ENCODE results near the gene SNX19.

Gene SNX19

DNA sequence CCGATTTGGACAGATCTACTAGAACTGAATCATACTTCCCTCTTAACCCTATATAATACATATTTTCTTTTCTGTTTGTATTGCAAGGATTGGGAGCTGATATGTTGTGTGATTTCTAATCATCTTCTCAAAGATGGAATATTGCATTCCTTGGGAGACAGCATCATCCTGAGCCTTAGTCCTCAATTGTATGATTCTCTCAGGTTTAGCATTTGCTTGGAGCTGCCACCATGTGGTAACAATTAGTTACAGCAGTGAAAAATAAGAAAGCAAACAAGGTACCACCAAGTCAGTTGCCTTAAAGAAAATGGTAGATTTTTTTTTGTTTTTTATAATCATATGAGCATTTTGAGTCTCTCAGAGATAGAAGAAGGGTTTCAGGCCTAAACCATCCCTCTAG is 11.9 kb downstream of the SNX19 start:
- no peak for DNase-seq

DNA sequence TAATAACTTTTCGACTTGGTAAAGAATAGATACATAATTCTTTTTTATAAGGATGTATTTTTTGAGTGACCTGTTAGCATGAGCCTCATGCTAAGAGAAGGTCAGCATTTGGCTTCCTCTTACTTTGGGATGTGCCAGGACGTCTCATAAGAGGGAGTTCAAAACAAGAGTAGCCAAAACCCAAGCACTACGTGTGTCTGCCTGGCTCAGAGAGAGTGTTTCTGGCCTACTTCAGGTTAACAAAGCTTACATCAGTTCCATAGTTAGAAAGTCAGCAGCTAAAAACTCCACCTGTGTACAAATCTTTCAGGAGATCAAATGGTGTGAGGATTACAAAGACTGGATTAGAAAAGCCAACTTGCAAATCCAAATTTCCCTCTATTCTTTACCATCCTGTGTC is 13.9 kb downstream of the SNX19 start:
- no peak for DNase-seq

DNA sequence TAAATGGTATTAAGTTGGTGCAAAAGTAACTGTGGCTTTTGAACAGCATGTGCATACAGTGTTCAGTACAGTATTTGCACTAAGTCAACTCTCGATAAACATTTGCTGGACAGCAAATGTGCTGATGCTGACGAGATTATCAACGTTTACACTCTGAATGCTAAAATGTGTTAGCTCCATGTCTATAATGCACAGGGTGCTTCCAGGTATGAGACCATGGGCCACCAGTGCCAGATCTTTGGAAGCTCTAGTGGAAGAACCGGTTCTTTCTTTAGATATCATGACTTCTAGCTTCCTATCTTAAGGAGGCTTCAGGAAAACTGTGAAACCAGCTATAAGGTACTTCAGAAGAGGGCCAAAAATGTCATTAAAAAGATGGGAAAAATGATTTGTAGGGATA is 17.2 kb downstream of the SNX19 start:
- no peak for DNase-seq

DNA sequence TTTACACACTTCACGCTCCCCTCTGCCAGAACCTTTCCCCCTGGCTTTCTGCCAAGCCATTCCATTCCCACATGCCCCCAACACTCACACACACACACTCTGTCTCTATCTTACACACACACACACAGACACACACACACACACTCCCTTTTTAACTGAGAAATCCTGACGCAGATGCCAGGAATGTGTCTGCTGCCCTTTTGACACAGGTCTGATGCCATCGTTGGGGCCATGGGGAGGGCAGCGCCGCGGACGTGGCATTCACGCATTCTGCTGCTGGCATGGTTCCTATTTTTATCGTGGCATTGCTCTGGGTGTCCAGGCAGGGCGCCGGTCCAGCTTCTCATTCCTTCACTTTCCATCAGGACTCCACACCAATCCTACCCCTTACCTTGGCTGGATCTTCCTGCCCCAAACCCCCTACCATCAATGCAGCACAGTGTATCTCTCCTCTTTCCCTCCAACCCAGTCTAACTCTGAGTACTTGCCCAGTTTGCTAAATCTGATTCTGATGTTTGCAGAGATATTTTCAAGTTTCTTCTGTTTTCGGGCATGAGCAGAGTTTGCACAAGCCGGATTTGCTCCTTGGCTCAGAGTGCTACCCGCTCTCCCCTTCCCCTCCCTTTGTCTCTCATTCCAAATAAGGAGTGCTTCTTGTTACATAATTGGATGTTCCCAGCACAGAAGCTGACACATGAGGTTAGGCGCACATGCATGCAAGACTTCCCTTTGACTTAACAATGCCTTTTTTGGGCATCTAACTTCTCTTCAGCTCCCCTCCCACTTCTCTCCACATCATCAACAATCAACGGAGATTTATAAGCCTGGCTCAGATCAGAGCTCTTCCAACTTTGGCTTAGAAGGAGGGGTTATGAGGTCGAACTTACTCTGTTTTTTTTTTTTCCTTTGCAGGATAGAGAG is 18.8 kb downstream of the SNX19 start:
- DNase-seq = no peak

DNA sequence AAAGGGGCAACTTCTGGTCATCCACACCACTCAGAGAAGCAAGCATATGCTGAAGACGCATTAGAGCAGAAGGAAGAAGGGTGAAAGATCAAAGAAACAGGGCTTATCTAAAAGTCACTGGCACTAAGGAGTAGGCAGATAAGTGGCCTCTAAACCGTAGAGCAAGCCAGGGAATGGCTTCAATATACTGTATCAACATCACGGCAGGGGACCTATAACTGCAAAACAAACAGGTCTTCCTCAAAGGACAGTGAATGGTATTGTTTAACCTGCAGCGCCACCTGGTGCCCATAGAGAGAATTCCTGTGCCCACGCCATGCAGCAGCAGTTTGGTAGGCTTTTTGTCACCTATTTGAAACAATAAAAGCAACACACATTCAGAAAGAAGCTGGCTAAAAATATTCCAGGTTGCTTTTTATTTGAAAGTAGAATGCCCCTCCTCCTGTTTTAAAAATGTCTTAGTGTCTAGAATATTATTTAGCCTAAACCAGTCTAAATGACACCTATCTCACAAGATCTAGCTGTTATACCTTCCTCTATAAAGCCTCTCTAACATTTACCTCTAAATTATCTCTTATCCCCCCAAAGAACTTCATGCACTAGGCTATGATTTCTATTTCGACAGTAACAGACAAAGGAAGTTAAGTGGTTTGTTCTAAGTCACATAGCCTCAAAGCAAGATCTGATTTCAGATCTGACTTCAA is 21.8 kb downstream of the SNX19 start:
- peak; percentile 12 for DNase-seq

DNA sequence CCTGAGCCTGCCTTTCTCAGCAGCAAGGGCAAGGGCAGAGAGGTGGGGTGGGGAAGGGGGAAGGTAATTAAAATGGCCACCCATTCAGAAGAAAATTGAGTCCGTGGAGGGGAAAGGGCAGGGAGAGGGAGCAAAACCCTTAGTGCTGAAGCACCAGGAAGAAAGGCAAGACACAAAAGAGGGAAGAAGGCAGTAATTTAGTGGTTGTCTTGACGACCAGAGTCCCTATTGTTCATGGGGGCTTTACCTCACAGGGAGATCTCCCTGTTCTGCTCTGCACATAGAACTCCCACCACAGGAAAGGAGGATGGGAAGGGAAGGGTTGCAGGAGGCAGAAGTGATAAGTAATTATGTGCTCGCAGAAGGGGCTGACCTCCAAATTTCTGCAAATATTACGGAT is 23.4 kb downstream of the SNX19 start:
- no peak for DNase-seq

DNA sequence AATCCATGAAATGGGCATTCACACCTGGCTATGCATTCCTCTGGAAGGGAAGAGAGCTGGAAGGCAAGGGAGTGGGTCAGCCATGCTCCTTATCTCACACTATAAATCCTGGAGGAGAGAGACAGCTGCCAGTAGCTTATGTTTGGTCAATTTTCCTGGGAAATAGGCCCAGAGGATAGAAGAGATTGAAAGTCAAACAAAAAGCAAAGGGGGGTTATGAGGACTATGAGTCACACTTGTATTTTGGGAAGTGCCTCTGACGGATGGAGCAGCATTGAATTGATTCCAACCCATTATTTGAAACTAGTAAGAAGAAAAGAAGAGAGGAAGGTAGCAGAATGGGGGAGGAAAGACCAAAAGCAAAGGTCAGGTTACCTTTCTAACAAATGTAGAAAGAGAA is 25.0 kb downstream of the SNX19 start:
- no peak for DNase-seq

DNA sequence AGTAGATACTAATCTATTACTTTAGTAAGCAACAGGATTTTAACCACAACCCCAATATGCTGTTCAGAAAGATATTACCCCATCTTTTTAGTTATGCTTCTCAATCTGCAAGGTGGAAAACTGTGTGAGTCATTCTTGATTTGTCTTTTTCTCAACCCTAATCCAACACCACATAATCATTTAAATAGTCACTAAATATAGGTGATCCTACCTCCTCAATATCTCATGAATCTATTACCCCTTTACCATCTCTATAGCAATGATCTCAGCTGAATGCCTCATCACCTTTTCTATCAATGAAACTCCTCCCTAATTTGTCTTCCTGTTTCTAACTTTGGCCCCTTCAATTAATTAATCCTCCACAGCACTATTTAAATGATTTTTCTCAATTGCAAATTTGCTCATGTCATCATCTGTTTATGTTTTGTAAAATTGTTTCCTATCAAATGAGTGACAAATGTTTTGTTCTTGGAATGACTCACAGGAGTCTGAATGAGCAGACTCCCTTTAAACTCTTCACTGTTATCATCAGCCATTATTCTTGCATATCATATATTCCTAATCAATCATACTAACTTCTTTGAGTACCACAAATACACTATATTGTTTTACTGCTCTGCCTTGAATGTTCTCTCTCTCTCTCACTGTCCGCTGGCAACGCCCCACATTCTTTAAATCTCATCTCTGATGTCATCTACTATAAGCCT is 26.1 kb downstream of the SNX19 start:
- no peak for DNase-seq

DNA sequence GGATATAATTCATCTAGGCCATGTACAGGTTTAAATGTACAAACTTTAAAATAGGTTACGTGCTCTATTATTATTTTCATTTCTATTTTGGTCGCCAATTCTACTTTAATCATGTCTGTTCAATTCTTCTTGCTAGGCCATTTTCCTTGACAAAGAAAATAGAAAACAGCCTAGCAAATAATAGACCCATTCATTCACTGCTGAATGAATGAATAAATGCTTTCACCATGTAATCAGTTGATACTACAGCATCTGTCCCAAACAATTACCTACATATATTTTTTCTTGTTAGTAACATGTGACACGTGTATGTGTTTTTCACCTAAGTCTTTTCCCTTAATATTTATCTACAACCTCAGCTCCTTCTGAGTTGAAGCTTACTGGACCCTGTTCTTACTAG is 27.5 kb downstream of the SNX19 start:
- no peak for DNase-seq

DNA sequence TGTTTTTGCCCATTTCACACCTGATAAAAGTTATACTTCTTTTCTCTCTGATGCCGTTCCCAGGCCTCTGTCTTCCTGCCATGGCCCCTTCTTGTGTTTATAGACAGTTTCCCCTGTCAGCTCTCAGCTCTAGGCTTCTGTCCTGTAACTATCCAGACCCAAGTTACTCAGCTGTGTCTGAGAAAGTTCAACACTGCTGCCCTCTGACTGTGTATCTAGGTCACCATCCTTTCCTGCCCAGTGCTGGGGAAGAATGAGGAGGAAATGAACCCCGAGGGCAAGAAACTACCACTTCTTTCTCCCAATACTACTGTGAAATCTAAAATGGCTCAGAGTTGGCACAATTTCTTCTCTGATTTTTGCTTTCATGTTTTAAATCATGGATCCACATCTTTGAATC is 29.6 kb downstream of the SNX19 start:
- DNase-seq = no peak

DNA sequence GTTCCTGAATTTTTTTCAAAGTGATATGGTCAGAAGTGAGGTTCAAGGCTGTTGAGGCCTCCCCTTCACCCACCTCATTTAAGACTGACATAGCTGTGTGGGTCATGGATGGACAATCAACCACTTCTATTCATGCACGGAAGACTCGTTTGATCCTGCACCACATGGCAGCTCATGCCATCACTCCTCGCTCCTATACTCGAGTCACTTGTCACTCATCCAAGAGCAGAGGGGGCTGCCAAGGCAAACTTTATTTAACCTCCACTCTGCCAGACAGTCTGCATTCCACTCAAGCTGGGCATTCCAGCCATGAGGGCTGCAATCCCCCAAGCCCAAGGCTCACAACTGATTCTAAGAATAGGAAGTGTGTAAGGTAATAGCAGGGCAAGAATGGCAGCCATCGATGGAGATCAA is 34.1 kb downstream of the SNX19 start:
- no peak for DNase-seq

DNA sequence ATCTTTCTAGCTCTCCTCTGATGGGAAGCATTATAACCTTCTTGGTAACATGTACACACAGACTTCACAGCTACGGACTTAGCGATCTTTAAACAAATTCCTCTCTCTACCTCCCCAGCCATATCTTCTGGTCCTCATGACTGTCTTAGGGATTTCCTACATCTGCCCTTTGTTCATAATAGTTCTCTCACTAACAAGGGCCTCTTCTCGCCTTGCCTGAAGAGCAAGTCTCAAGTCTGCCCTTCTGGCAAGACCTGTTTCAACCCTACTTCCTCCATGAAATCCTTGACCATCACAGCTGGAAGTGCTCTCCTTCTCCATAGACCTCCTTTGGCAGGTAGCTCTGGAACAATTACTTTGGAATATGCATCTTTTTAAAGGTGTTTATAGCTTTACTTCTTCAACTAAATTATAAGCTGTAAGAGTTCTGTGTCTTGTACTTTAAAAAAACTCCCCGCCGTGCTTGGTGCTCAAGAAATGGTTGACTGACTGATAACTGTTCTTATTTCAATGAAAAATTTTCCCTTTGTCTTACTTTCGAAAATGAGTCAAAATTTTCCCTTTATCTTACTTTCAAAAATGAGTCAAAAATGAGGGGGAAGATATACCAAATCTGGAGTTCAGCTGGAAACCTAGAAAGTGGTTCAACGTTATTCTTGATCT is 34.7 kb downstream of the SNX19 start:
- DNase-seq = no peak

DNA sequence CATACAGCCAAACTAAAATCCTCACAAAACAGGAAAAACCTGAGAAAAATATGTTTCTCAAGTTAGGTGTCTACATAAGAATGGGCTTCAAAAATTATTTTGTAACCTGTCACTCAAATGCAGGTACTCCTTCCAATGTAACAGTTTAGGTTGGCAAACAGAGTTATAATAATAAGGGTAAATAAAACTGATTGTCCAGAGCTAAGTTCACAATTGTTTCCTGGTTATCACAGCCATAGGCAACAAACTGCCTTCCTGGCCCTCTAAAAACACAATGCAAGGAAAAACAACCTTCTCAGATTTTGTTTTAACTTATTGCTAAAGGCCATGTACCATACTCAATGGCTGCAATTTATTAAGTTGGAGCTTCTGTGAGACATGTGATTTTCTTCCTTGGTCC is 36.4 kb downstream of the SNX19 start:
- DNase-seq = no peak

DNA sequence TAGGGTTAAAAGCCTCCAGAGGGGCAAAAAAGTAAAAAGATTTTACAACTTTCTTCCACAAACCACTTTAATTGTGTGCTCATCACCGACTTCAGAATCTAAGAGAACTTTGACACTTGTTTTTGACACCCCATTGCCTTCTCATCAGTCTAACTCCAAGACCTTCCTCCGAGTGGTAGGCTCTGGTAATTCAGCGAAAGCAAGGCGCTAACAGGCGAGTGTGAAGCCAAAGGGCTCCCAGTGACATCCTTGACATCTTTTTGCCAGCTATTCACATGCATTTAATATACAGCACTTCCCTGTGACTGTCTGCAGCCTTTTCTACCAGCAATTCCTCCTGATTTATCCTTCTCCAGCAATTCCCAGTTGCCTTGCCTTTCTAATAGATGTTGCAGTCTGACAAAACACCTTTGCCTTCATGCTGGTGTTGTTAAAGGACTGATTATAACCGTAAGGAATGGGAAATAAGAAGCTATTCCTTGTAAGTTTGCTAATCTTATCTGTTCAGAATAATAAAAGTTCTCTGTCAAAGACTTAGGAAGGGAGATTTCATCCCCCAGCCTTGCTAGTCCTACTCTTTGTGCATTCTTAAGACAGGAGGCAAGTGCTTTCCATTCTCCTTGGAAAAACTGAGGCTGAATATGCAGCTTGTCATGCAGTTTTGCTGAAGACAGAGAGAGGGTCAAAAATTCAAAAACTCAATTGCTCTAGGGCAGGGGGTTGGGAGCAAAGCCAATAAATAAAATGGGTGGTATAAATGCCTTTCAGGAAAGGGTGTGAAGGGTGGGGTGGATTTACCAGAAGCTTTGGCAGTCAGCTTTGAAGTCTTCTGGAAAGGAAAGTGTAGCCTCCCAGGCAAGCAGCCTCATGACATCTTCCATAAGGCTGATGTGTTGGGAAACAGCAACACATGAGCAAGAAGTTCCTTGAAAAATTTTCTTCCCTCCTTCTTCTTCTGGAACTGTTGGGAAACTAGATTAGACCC is 39.1 kb downstream of the SNX19 start:
- no peak for DNase-seq

DNA sequence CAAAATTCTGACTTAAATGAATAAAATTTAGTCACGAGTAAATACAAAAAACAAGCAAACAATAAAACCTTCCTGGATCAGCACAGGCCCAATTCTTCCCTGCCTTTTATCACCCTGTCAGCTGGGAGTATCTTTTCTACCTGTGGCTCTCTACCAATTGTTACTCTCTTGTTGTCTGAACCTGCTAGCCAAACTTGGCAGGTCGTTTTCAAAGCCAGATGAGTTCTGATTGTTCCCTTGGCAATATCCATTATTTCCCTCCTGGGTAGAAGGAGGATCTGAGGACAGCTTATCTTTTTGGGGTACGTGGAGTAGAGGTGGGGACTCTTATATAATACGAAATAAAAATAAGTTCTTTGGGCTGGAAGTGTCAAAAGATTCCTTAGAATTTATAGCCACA is 40.2 kb downstream of the SNX19 start:
- no peak for DNase-seq

DNA sequence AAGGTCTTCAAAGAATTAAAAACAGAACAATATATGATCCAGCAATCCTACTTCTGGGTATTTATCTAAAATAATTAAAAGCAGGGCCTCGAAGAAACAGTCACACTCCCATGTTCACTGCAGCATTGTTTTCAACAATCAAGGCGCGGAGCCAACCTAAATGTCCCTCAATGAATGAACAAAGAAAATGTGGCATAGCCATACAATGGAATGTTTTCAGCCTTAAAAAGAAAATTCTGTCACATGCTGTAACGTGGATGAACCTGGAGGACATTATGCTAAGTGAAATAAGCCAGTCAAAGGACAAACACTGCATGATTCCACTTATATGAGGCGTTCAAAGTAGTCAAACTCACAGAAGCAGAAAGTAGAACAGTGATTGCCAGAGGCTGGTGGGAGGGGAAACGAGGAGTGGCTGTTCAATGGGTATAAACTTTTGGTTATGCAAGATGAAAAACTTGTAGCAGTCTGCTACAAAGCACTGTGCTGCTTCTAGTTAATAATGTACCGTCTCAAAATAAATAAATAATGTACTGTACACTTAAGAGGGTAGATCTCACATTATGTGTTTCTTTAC is 41.2 kb downstream of the SNX19 start:
- DNase-seq = no peak

DNA sequence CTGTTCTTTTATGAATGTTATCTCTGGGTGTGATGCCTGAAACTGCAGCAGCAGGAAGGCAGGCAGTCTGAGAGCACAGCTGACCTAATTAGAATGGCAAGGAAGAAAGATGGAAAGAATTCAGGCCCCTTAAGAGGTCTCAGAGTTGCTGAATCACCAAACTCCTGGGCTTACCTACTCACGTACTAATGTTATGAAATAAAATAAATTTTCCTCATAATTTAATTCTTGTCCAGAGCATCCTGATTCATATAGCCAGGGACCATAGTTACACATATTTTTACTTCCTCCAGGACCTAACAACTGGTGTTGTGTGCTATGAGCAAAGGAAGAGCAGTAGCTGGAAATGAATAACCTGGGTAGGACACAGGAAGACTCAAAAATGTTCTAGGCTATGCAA is 41.9 kb downstream of the SNX19 start:
- DNase-seq = no peak

DNA sequence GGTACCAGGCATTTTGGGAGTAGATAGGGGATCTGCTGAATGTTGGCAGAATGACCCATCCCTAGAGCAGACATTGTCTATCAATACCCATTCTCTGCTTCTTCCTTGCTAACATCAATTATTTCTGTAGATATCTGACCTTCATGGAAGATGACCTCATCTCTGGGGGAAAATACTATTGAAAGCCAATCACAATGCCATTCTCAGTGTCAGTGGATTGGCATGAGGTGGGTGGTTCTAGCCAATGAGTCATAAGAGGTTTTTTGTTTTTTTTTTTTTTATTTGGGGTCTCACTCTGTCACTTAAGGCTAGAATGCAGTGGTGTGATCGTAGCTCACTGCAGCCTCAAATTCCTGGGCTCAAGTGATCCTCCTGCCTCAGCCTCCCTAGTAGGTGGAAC is 42.5 kb downstream of the SNX19 start:
- DNase-seq = no peak

DNA sequence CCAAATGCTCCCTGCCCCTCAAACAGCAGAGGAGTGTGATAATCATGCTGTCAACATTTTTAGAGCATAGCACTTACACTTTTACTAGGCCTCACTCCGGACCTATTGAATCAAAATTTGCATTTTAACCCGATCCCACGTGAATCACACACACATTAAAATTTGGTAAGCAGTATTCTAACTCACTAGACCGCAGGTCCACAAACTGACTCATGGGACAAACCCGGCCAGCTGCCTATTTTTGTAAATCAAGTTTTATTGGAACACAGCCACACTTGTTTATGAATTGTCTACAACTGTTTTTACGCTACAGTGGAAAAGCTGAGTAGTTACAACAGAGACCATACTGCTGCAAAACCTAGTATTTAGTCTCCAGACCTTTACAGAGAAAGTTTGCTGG is 43.3 kb downstream of the SNX19 start:
- DNase-seq = no peak

DNA sequence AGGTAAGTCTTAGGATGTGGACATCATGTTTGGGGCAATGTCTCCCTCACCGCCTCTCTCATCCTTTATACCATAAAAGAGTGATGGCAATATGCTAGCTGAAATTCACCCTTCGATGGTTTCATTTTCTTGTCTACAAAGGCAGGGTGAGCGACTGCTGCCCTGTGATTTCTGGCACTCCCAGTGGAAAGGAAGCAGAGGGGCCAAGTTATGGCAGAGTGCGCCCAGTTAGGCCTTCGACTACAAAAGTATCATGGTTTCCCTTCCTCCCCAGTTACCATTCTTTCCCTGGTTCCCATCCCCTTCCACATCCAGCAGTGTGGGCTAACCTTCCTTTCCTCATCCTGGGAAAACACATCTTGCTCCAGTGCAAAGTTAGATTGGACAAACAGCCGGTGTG is 43.8 kb downstream of the SNX19 start:
- no peak for DNase-seq

DNA sequence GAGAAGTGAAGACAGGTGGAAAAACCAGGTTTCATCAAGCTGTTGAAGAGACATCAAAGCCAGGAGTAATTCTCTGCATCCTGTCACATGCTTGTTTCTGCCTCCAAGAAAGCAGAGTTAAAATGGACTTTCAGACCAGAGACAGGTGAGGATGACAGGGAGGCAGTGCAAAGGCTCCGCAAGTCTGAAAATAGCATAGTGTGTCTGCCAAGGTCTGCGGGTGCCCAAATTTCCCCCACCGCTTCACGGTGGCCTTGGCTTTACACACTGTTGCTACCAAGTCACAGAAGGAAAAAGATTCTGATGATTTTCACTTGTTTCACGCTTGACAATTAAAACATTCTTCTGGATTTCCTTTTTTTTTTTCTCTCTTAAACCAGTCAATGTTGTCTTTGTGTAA is 44.2 kb downstream of the SNX19 start:
- no peak for DNase-seq

DNA sequence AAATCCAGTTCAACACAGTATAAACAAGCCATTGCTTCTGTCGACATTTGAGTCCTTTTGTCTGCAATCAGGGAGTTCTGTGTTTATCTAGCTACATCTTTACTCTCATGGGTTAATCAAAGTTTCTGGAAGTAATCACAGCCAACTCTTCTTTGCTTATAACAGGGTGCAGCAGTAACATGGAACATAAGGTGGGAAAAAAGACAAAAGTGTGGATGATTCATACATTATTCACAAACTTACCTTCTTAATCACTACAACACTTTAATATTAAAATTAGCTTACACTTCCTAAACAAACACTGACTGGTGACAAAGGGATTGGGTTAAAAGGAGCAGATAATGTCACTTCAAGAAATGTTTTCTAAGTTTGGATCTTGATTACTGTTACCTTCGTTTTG is 44.7 kb downstream of the SNX19 start:
- DNase-seq = no peak

Measured in NCI-H1436 (cell line).